Erythroblast (primary cell): Measurements from ENCODE around the gene KIF6.

Experiments
- GATA1 ChIP-seq: IDR thresholded peaks from 2 replicates; pipeline ENCODE4 v1.6.1; 2011; ENCODE audit warnings: low read depth, mild to moderate bottlenecking, control low read depth, low read length, moderate library complexity
- POLR2A ChIP-seq: IDR thresholded peaks from 2 replicates; pipeline ENCODE4 v1.6.1; 2011; ENCODE audit warnings: mild to moderate bottlenecking, low read length

DNA sequence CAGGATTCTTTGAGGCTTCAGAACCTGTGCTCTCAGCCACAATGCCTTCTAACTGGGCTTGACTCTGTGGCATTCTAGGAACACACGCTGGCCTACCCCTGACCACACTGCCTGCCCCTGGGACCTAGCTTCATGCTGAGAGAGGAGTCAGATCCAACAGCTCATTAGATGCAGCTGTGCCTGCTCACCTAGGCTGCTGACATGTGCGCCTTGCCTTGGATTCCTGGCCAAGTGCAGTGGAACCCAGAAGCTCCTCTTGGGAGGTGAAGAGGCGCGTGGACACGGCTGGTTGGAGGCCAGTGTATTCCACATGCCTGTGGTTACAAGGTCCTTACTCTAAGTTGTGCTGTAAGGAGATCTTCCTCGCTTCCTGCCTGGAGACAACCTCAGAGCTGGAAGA, 378.0 kb downstream of the KIF6 start:
- TF ChIP-seq POLR2A (no peak), GATA1 (no peak)
